RWPE2 (cell line): ENCODE results near the gene FER.

Experiments
- ATAC-seq: fragments of 200-7000 bp; cut with Tn5 transposase; 3 replicates; pipeline ENCODE4 v1.9.1; 2021; ENCODE audit warnings: low read depth
- DNase-seq: peaks from one replicate; pipeline ENCODE4 v3.0.0-alpha.2; 2020; ENCODE audit warnings: low spot score
- H3K27ac ChIP-seq: fragments of 450-650 bp; 2 replicates; pipeline ENCODE4 v1.5.1; 2017; ENCODE audit warnings: mild to moderate bottlenecking; ENCODE audit not compliant: poor library complexity, severe bottlenecking
- H3K27me3 ChIP-seq: fragments of 250-450 bp; sonication (Bioruptor Pico); 2 replicates; pipeline ENCODE4 v1.5.1; 2021; ENCODE audit warnings: mild to moderate bottlenecking, moderate library complexity; ENCODE audit not compliant: insufficient read depth, poor library complexity, severe bottlenecking
- H3K36me3 ChIP-seq: fragments of 250-450 bp; sonication (Bioruptor Pico); 2 replicates; pipeline ENCODE4 v1.5.1; 2020; ENCODE audit warnings: low read depth, mild to moderate bottlenecking, moderate library complexity
- H3K4me1 ChIP-seq: fragments of 250-450 bp; sonication (Bioruptor Pico); 2 replicates; pipeline ENCODE4 v1.5.1; 2021; ENCODE audit warnings: mild to moderate bottlenecking, moderate library complexity; ENCODE audit not compliant: insufficient read depth, poor library complexity, severe bottlenecking
- H3K4me3 ChIP-seq: fragments of 250-450 bp; sonication (Bioruptor Pico); 2 replicates; pipeline ENCODE4 v1.5.1; 2021; ENCODE audit warnings: mild to moderate bottlenecking, moderate library complexity; ENCODE audit not compliant: severe bottlenecking
- H3K9me3 ChIP-seq: fragments of 250-450 bp; sonication (Bioruptor Pico); 2 replicates; pipeline ENCODE4 v1.5.1; 2021; ENCODE audit warnings: mild to moderate bottlenecking, moderate library complexity; ENCODE audit not compliant: severe bottlenecking
- TF ChIP-seq, protein P1 (sequence below): fragments of 450-650 bp; IDR thresholded peaks from one replicate; pipeline ENCODE4 v1.5.1; 2017; ENCODE audit warnings: mild to moderate bottlenecking, moderate library complexity; ENCODE audit not compliant: poor library complexity, severe bottlenecking

FER gene

GRCh38 chr5:109230369-109230768, 482.7 kb downstream of the FER start:
- DNase-seq (no peak), ATAC-seq (no peak)
- H3K27me3 ChIP-seq, result no peaks in the 10 kb centered on the region
- no peaks in the 10 kb centered on the region for H3K4me1 ChIP-seq
- H3K27ac ChIP-seq, result no peak overlapping the region
- H3K4me3 ChIP-seq, result no peak overlapping the region
- TF ChIP-seq, protein P1, sequence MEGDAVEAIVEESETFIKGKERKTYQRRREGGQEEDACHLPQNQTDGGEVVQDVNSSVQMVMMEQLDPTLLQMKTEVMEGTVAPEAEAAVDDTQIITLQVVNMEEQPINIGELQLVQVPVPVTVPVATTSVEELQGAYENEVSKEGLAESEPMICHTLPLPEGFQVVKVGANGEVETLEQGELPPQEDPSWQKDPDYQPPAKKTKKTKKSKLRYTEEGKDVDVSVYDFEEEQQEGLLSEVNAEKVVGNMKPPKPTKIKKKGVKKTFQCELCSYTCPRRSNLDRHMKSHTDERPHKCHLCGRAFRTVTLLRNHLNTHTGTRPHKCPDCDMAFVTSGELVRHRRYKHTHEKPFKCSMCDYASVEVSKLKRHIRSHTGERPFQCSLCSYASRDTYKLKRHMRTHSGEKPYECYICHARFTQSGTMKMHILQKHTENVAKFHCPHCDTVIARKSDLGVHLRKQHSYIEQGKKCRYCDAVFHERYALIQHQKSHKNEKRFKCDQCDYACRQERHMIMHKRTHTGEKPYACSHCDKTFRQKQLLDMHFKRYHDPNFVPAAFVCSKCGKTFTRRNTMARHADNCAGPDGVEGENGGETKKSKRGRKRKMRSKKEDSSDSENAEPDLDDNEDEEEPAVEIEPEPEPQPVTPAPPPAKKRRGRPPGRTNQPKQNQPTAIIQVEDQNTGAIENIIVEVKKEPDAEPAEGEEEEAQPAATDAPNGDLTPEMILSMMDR, result no peak
- no peaks in the 10 kb centered on the region for H3K36me3 ChIP-seq
- H3K9me3 ChIP-seq, result no peaks in the 10 kb centered on the region

DNA sequence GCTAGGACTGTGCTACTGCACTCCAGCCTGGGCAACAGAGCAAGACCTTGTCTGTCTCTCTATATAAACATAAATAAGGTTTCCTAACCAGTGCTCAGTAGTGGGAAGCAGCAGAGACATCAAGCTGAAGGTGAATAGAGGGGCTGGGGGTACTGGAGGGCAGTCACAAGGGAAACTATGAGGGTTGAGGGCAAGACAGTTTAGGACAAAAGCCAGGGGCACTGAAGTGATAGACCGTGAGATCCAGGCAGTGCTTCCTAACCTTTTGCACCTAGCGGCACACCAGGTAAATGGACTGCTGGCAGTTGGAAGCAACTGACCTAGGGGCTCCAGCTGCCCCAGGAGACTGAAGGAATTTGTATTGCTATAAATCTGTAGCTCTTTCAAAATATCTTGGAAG, 483.6 kb downstream of the FER start:
- no peak overlapping the region for H3K27ac ChIP-seq
- DNase-seq (no peak), ATAC-seq (no peak)
- no peak overlapping the region for H3K4me3 ChIP-seq
- H3K4me1 ChIP-seq, result no peaks in the 10 kb centered on the region
- H3K27me3 ChIP-seq, result no peaks in the 10 kb centered on the region
- no peaks in the 10 kb centered on the region for H3K36me3 ChIP-seq
- TF ChIP-seq, protein P1, result no peak
- no peaks in the 10 kb centered on the region for H3K9me3 ChIP-seq

DNA sequence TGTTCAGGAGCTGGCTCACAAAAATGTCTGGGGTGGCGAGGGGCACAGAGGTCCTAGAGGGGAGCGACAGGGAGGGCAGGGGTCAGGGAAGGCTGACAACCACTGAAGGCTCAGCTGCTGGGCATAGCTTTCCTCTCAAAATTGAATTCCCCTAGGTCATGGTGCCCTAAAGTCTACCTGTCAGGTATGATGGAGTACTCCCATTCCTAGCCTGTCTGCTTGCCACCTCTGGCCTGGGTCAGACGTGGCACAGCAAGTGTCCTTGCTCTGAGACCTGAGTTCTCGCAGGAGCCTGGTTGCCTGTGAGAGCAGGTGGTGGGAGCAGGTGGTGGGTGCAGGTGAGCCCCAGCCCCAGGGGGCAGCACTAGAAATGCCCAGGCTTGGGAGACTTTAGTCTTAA, 486.7 kb downstream of the FER start:
- Histone ChIP-seq H3K9me3 (no peaks in the 10 kb centered on the region), H3K27ac (no peak overlapping the region), H3K4me3 (no peak overlapping the region), H3K27me3 (no peaks in the 10 kb centered on the region), H3K36me3 (no peaks in the 10 kb centered on the region), H3K4me1 (no peaks in the 10 kb centered on the region)
- ATAC-seq (no peak), DNase-seq (no peak)
- TF ChIP-seq, protein P1, result no peak

GRCh38 chr5:109239456-109239855, 491.8 kb downstream of the FER start:
- TF ChIP-seq, protein P1, result no peak

GRCh38 chr5:109242518-109242917, 494.8 kb downstream of the FER start:
- no peak for DNase-seq
- Histone ChIP-seq H3K4me3 (no peak overlapping the region), H3K27ac (no peak overlapping the region), H3K9me3 (no peaks in the 10 kb centered on the region), H3K27me3 (no peaks in the 10 kb centered on the region), H3K36me3 (no peaks in the 10 kb centered on the region), H3K4me1 (no peaks in the 10 kb centered on the region)
- TF ChIP-seq, protein P1, result no peak
- ATAC-seq, result no peak

More at GRCh38 chr5:109239456-109239855, 491.8 kb downstream of the FER start:
- Histone ChIP-seq H3K27ac (no peak overlapping the region), H3K9me3 (no peaks in the 10 kb centered on the region), H3K4me1 (no peaks in the 10 kb centered on the region), H3K4me3 (no peak overlapping the region), H3K36me3 (no peaks in the 10 kb centered on the region), H3K27me3 (no peaks in the 10 kb centered on the region)
- ATAC-seq (no peak), DNase-seq (no peak)
